HepG2 (cell line): ENCODE measurements around the gene MCC. TPM values are rescaled to one million over a fixed set of nuclear protein-coding genes. Genes with fewer than 3 reads are reported as not detected.
A peak's percentile ranks its signal among the peaks of the same experiment; 100 is the strongest.

Experiments used
- BHLHE40 ChIP-seq: IDR thresholded peaks from 2 replicates; pipeline ENCODE4 v1.6.1; 2011; ENCODE audit warnings: low read length, improper control_type of control experiment
- BRF2 ChIP-seq: sonication (generic); formaldehyde crosslinking; IDR thresholded peaks from 2 replicates; pipeline ENCODE4 v1.8.1; 2022; ENCODE audit warnings: mild to moderate bottlenecking, missing genetic modification reagents
- CREM ChIP-seq, 2 experiments: sonication (generic) in 1 of 2; formaldehyde crosslinking in 1 of 2; IDR thresholded peaks; 2 replicates each; pipeline versions ENCODE4 v1.4.0 to v1.6.1; 2016 to 2020; ENCODE audit warnings: antibody characterized with exemption in 1 of 2, mild to moderate bottlenecking in 1 of 2, missing genetic modification reagents in 1 of 2
- DMAP1 ChIP-seq: IDR thresholded peaks from 2 replicates; pipeline ENCODE4 v1.6.1; 2016
- EED ChIP-seq: sonication (generic); formaldehyde crosslinking; IDR thresholded peaks from 2 replicates; pipeline ENCODE4 v1.5.0; 2020; ENCODE audit warnings: mild to moderate bottlenecking, missing genetic modification reagents
- EHMT2 ChIP-seq: fragments of 200-600 bp; sonication (generic); IDR thresholded peaks from 2 replicates; pipeline ENCODE4 v1.7.0; 2017; ENCODE audit warnings: antibody characterized with exemption, low read depth, low read length, borderline replicate concordance
- HNRNPUL1 ChIP-seq: fragments of 200-400 bp; formaldehyde crosslinking; IDR thresholded peaks from 2 replicates; pipeline ENCODE4 v1.6.1; 2017; ENCODE audit warnings: low read depth, mild to moderate bottlenecking, low read length, moderate library complexity
- IRF2 ChIP-seq: IDR thresholded peaks from 2 replicates; pipeline ENCODE4 v1.6.1; 2018; ENCODE audit warnings: missing genetic modification reagents, missing compliant biosample characterization
- MLLT10 ChIP-seq: sonication (generic); formaldehyde crosslinking; IDR thresholded peaks from 2 replicates; pipeline ENCODE4 v1.4.0; 2020; ENCODE audit warnings: missing genetic modification reagents
- MTA1 ChIP-seq: sonication (generic); formaldehyde crosslinking; IDR thresholded peaks from 2 replicates; pipeline ENCODE4 v1.4.0; 2020; ENCODE audit warnings: missing genetic modification reagents, mild to moderate bottlenecking, borderline replicate concordance
- PHF5A ChIP-seq: IDR thresholded peaks from one replicate; pipeline ENCODE4 v1.6.1; 2018; ENCODE audit warnings: low read depth, missing genetic modification reagents; ENCODE audit not compliant: unreplicated experiment
- SMYD3 ChIP-seq: sonication (generic); formaldehyde crosslinking; IDR thresholded peaks from 2 replicates; pipeline ENCODE4 v1.8.1; 2023; ENCODE audit warnings: mild to moderate bottlenecking, missing genetic modification reagents
- STAT6 ChIP-seq: sonication (generic); formaldehyde crosslinking; IDR thresholded peaks from 2 replicates; pipeline ENCODE4 v1.4.0; 2020; ENCODE audit warnings: missing genetic modification reagents, mild to moderate bottlenecking, borderline replicate concordance
- ZBTB42 ChIP-seq: sonication (generic); formaldehyde crosslinking; IDR thresholded peaks from 2 replicates; pipeline ENCODE4 v1.5.0; 2020; ENCODE audit warnings: mild to moderate bottlenecking, missing genetic modification reagents
- ZFP1 ChIP-seq: IDR thresholded peaks from 2 replicates; pipeline ENCODE4 v1.6.1; 2016
- ZKSCAN8 ChIP-seq: IDR thresholded peaks from 2 replicates; pipeline ENCODE4 v1.6.1; 2016; ENCODE audit warnings: borderline replicate concordance, missing genetic modification reagents, missing compliant biosample characterization
- ZNF275 ChIP-seq: sonication (generic); formaldehyde crosslinking; IDR thresholded peaks from 2 replicates; pipeline ENCODE4 v1.8.0; 2022; ENCODE audit warnings: missing genetic modification reagents, mild to moderate bottlenecking, inconsistent platforms, borderline replicate concordance
- ZNF543 ChIP-seq: sonication (generic); formaldehyde crosslinking; IDR thresholded peaks from 2 replicates; pipeline ENCODE4 v1.4.0; 2020; ENCODE audit warnings: mild to moderate bottlenecking, missing genetic modification reagents
- ZNF557 ChIP-seq: sonication (generic); formaldehyde crosslinking; IDR thresholded peaks from 2 replicates; pipeline ENCODE4 v1.4.0; 2020; ENCODE audit warnings: missing genetic modification reagents
- ZNF563 ChIP-seq: sonication (generic); formaldehyde crosslinking; IDR thresholded peaks from 2 replicates; pipeline ENCODE4 v1.8.0; 2022; ENCODE audit warnings: mild to moderate bottlenecking, moderate library complexity, missing genetic modification reagents
- ZNF569 ChIP-seq: sonication (generic); formaldehyde crosslinking; IDR thresholded peaks from 2 replicates; pipeline ENCODE4 v1.5.0; 2020; ENCODE audit warnings: mild to moderate bottlenecking, missing genetic modification reagents, moderate library complexity, borderline replicate concordance
- ZNF607 ChIP-seq: sonication (generic); formaldehyde crosslinking; IDR thresholded peaks from 2 replicates; pipeline ENCODE4 v1.5.1; 2020; ENCODE audit warnings: missing genetic modification reagents, mild to moderate bottlenecking, borderline replicate concordance
- ZNF737 ChIP-seq: sonication (generic); formaldehyde crosslinking; IDR thresholded peaks from 2 replicates; pipeline ENCODE4 v1.5.0; 2020; ENCODE audit warnings: missing genetic modification reagents, mild to moderate bottlenecking, borderline replicate concordance
- ZNF761 ChIP-seq: sonication (generic); formaldehyde crosslinking; conservative IDR thresholded peaks from 2 replicates; pipeline ENCODE4 v1.4.0; 2020; ENCODE audit warnings: mild to moderate bottlenecking, missing genetic modification reagents
- ZNF768 ChIP-seq: sonication (generic); formaldehyde crosslinking; IDR thresholded peaks from 2 replicates; pipeline ENCODE4 v1.4.0; 2020; ENCODE audit warnings: missing genetic modification reagents
- ZNF776 ChIP-seq: sonication (generic); formaldehyde crosslinking; IDR thresholded peaks from 2 replicates; pipeline ENCODE4 v1.4.0; 2020; ENCODE audit warnings: mild to moderate bottlenecking, missing genetic modification reagents
- polyA plus RNA-seq, 8 experiments: library from polyadenylated mRNA; depleted of rRNA in 3 of 8; stranded (reverse) in 7 of 8; unstranded in 1 of 8; fragments of >200 nt; fragmentation: Illumina TruSeq in 4 of 8; extraction: Trizol in 4 of 8; gene quantifications; 2 replicates each; pipeline versions ENCODE4 v1.2.1 to v1.2.3, GENCODE V29; 2011 to 2016; ENCODE audit warnings: low read depth in 4 of 8, missing spikeins in 1 of 8, mixed read lengths in 1 of 8; ENCODE audit not compliant: insufficient read depth in 1 of 8
- total RNA-seq, 5 experiments: library from RNA; depleted of rRNA; stranded (reverse); fragments of >200 nt; fragmentation: Illumina TruSeq; extraction: Trizol; gene quantifications; 2 replicates each; pipeline ENCODE4 v1.2.3, GENCODE V29; 2016; ENCODE audit warnings: low read depth in 1 of 5

MCC gene
- total and polyA plus RNA-seq, 2 of the 13 experiments (the other 11 are each of a cell fraction or from before 2014, with no cell fraction given) = 0.55 to 2.4 TPM

GRCh38 chr5:113202746-113203716, 285.2 kb downstream of the MCC start (continued):
- TF ChIP-seq ZNF737 (CRISPR knock-in tag) = no peak
- no peak for TF ChIP-seq ZFP1 (CRISPR knock-in tag)
- TF ChIP-seq EED (CRISPR knock-in tag) = no peak
- 0 out of 2 replicates have a peak, but pooled peaks have one; percentile 22 for TF ChIP-seq ZNF768 (CRISPR knock-in tag)
- no peak for TF ChIP-seq ZNF563 (CRISPR knock-in tag)
- TF ChIP-seq DMAP1 (CRISPR knock-in tag) = 0 out of 2 replicates have a peak, but pooled peaks have one; percentile 19
- TF ChIP-seq ZNF569 (CRISPR knock-in tag) = no peak
- no peak for TF ChIP-seq ZKSCAN8 (CRISPR knock-in tag)
- no peak for TF ChIP-seq ZNF776 (CRISPR knock-in tag)
- no peak for TF ChIP-seq HNRNPUL1
- no peak for TF ChIP-seq SMYD3
- no peak for TF ChIP-seq ZNF543
- TF ChIP-seq ZNF761 (CRISPR knock-in tag) = no peak
- TF ChIP-seq BHLHE40 = peak; percentile 38; the same call in 1 of the 2 replicates
- TF ChIP-seq ZNF275 = no peak
- no peak for TF ChIP-seq ZNF607 (CRISPR knock-in tag)
- no peak for TF ChIP-seq CREM (IDR thresholded peaks at IDR 0.05)
- no peak for TF ChIP-seq CREM (CRISPR knock-in tag; IDR thresholded peaks at IDR 0.05)
- no peak for TF ChIP-seq ZBTB42 (CRISPR knock-in tag)
- TF ChIP-seq EHMT2 = peak; percentile 52; the same call in 1 of the 2 replicates
- no peak for TF ChIP-seq ZNF557 (CRISPR knock-in tag)
- TF ChIP-seq MTA1 (CRISPR knock-in tag) = no peak
- no peak; the same call in 1 of the 2 replicates for TF ChIP-seq IRF2 (CRISPR knock-in tag)
- no peak for TF ChIP-seq STAT6
- TF ChIP-seq MLLT10 = no peak
- TF ChIP-seq PHF5A (CRISPR knock-in tag) = no peak
- no peak for TF ChIP-seq BRF2
